HepG2 (cell line): Measurements from ENCODE around the gene HECTD1. TPM values are rescaled to one million over a fixed set of nuclear protein-coding genes. Genes with fewer than 3 reads are reported as not detected.

ENCODE experiments used
- ADNP ChIP-seq: sonication (generic); formaldehyde crosslinking; IDR thresholded peaks from 2 replicates; pipeline ENCODE4 v1.4.0; 2020; ENCODE audit warnings: missing genetic modification reagents
- DBP ChIP-seq: sonication (generic); formaldehyde crosslinking; IDR thresholded peaks from 2 replicates; pipeline ENCODE4 v1.4.0; 2020; ENCODE audit warnings: missing genetic modification reagents; ENCODE audit errors: not compliant biosample characterization
- EP300 ChIP-seq, 3 experiments: sonication (generic) in 1 of 3; formaldehyde crosslinking in 1 of 3; IDR thresholded peaks; 2 replicates each; pipeline versions ENCODE4 v1.5.1 to v1.6.1; 2011 to 2020; ENCODE audit warnings: low read depth in 2 of 3, low read length in 2 of 3, borderline replicate concordance in 1 of 3, improper control_type of control experiment in 1 of 3, mild to moderate bottlenecking in 1 of 3, missing genetic modification reagents in 1 of 3, moderate library complexity in 1 of 3
- ERF ChIP-seq: IDR thresholded peaks from 2 replicates; pipeline ENCODE4 v1.6.1; 2018; ENCODE audit warnings: missing biosample characterization, missing genetic modification reagents
- FOXA3 ChIP-seq: IDR thresholded peaks from 2 replicates; pipeline ENCODE4 v1.6.1; 2016; ENCODE audit warnings: missing genetic modification reagents, missing compliant biosample characterization
- FOXO1 ChIP-seq: sonication (generic); formaldehyde crosslinking; IDR thresholded peaks from 2 replicates; pipeline ENCODE4 v1.4.0; 2020; ENCODE audit warnings: missing genetic modification reagents
- FOXP1 ChIP-seq, 2 experiments: fragments of 450-650 bp in 1 of 2; IDR thresholded peaks; 2 replicates each; pipeline ENCODE4 v1.6.1; 2017 to 2018; ENCODE audit warnings: antibody characterized with exemption in 1 of 2
- GATAD1 ChIP-seq: IDR thresholded peaks from 2 replicates; pipeline ENCODE4 v1.6.1; 2016; ENCODE audit warnings: missing genetic modification reagents, missing compliant biosample characterization
- HNF4A ChIP-seq: sonication (generic); formaldehyde crosslinking; IDR thresholded peaks from 2 replicates; pipeline ENCODE4 v1.4.0; 2020; ENCODE audit warnings: missing genetic modification reagents
- KDM5B ChIP-seq: sonication (generic); formaldehyde crosslinking; IDR thresholded peaks from 2 replicates; pipeline ENCODE4 v1.4.0; 2020; ENCODE audit warnings: missing genetic modification reagents, mild to moderate bottlenecking, borderline replicate concordance
- KLF9 ChIP-seq: IDR thresholded peaks from 2 replicates; pipeline ENCODE4 v1.6.1; 2016; ENCODE audit warnings: low read depth
- MEF2D ChIP-seq: sonication (generic); formaldehyde crosslinking; IDR thresholded peaks from 2 replicates; pipeline ENCODE4 v1.5.1; 2020; ENCODE audit warnings: mild to moderate bottlenecking, missing genetic modification reagents
- NKX3-1 ChIP-seq: sonication (generic); formaldehyde crosslinking; IDR thresholded peaks from 2 replicates; pipeline ENCODE4 v1.5.0; 2020; ENCODE audit warnings: missing genetic modification reagents
- POLR2AphosphoS2 ChIP-seq: IDR thresholded peaks from 2 replicates; pipeline ENCODE4 v1.6.1; 2011; ENCODE audit warnings: low read depth, low read length, improper control_type of control experiment
- RARA ChIP-seq: IDR thresholded peaks from 2 replicates; pipeline ENCODE4 v1.6.1; 2016; ENCODE audit warnings: missing genetic modification reagents, missing compliant biosample characterization
- RFX3 ChIP-seq: IDR thresholded peaks from 2 replicates; pipeline ENCODE4 v1.6.1; 2016; ENCODE audit warnings: missing biosample characterization, missing genetic modification reagents
- SAP130 ChIP-seq: IDR thresholded peaks from 2 replicates; pipeline ENCODE4 v1.6.1; 2016; ENCODE audit warnings: low read depth
- SNAI1 ChIP-seq: sonication (generic); formaldehyde crosslinking; IDR thresholded peaks from 2 replicates; pipeline ENCODE4 v1.5.0; 2020; ENCODE audit warnings: mild to moderate bottlenecking, missing genetic modification reagents, borderline replicate concordance
- SSRP1 ChIP-seq: IDR thresholded peaks from 2 replicates; pipeline ENCODE4 v1.6.1; 2016; ENCODE audit warnings: control low read depth
- TARDBP ChIP-seq: sonication (generic); formaldehyde crosslinking; IDR thresholded peaks from 2 replicates; pipeline ENCODE4 v1.8.0; 2022; ENCODE audit warnings: mild to moderate bottlenecking, missing genetic modification reagents
- TRIM22 ChIP-seq: fragments of 450-650 bp; IDR thresholded peaks from 2 replicates; pipeline ENCODE4 v1.6.1; 2017
- YEATS2 ChIP-seq: sonication (generic); formaldehyde crosslinking; IDR thresholded peaks from 2 replicates; pipeline ENCODE4 v1.4.0; 2020; ENCODE audit warnings: missing genetic modification reagents, borderline replicate concordance
- ZHX1 ChIP-seq: sonication (generic); formaldehyde crosslinking; IDR thresholded peaks from 2 replicates; pipeline ENCODE4 v1.8.1; 2022; ENCODE audit warnings: low read depth, mild to moderate bottlenecking, missing genetic modification reagents
- ZNF331 ChIP-seq: sonication (generic); formaldehyde crosslinking; IDR thresholded peaks from 2 replicates; pipeline ENCODE4 v1.4.0; 2020; ENCODE audit warnings: missing genetic modification reagents
- ZNF800 ChIP-seq: sonication (generic); formaldehyde crosslinking; IDR thresholded peaks from 2 replicates; pipeline ENCODE4 v1.4.0; 2020; ENCODE audit warnings: missing genetic modification reagents
- ZNF879 ChIP-seq: sonication (generic); formaldehyde crosslinking; IDR thresholded peaks from 2 replicates; pipeline ENCODE4 v1.8.1; 2023; ENCODE audit warnings: missing genetic modification reagents
- polyA plus RNA-seq, 8 experiments: library from polyadenylated mRNA; depleted of rRNA in 3 of 8; stranded (reverse) in 7 of 8; unstranded in 1 of 8; fragments of >200 nt; fragmentation: Illumina TruSeq in 4 of 8; extraction: Trizol in 4 of 8; gene quantifications; 2 replicates each; pipeline versions ENCODE4 v1.2.1 to v1.2.3, GENCODE V29; 2011 to 2016; ENCODE audit warnings: low read depth in 4 of 8, missing spikeins in 1 of 8, mixed read lengths in 1 of 8; ENCODE audit not compliant: insufficient read depth in 1 of 8
- total RNA-seq, 5 experiments: library from RNA; depleted of rRNA; stranded (reverse); fragments of >200 nt; fragmentation: Illumina TruSeq; extraction: Trizol; gene quantifications; 2 replicates each; pipeline ENCODE4 v1.2.3, GENCODE V29; 2016; ENCODE audit warnings: low read depth in 1 of 5

The HECTD1 gene
- total and polyA plus RNA-seq, 2 of the 13 experiments (the other 11 are each of a cell fraction or from before 2014, with no cell fraction given): 312 to 560 TPM

GRCh38 chr14:31127690-31128089 is 79.9 kb downstream of the HECTD1 start (continued):
- TF ChIP-seq NKX3-1 (CRISPR knock-in tag): 0 out of 2 replicates have a peak, but pooled peaks have one; percentile 23
- TF ChIP-seq ERF: peak; percentile 53; the same call in 1 of the 2 replicates
- TF ChIP-seq ZNF800 (CRISPR knock-in tag): peak; percentile 60; the same call in 1 of the 2 replicates
- peak; percentile 73 for TF ChIP-seq RFX3
- TF ChIP-seq TRIM22: no peak
- peak; percentile 56; the same call in 1 of the 2 replicates for TF ChIP-seq ZNF331 (CRISPR knock-in tag)
- TF ChIP-seq KLF9 (CRISPR knock-in tag): no peak
- 0 out of 2 replicates have a peak, but pooled peaks have one; percentile 39 for TF ChIP-seq ZHX1 (CRISPR knock-in tag)
- no peak for TF ChIP-seq SNAI1 (CRISPR knock-in tag)
- TF ChIP-seq RARA (CRISPR knock-in tag): 0 out of 2 replicates have a peak, but pooled peaks have one; percentile 40
- no peak for TF ChIP-seq ZNF879
- TF ChIP-seq TARDBP (CRISPR knock-in tag): peak; percentile 29; the same call in 1 of the 2 replicates
- 0 out of 2 replicates have a peak, but pooled peaks have one; percentile 16 for TF ChIP-seq GATAD1 (CRISPR knock-in tag)
- TF ChIP-seq HNF4A (CRISPR knock-in tag): 0 out of 2 replicates have a peak, but pooled peaks have one; percentile 12
- no peak for TF ChIP-seq EP300 (IDR thresholded peaks at IDR 0.05; ENCODE audit: low read depth in 2 of 2, low read length in 2 of 2)
- TF ChIP-seq EP300 (CRISPR knock-in tag; IDR thresholded peaks at IDR 0.05; ENCODE audit: borderline replicate concordance): peak; percentile 16; the same call in 1 of the 2 replicates
- TF ChIP-seq KDM5B: no peak
- TF ChIP-seq FOXP1 (IDR thresholded peaks at IDR 0.05): peak; percentile 75; the same call in 1 of the 2 replicates
- TF ChIP-seq FOXP1 (CRISPR knock-in tag; IDR thresholded peaks at IDR 0.05): peak; percentile 93
- TF ChIP-seq ADNP: no peak
- peak; percentile 73; the same call in 1 of the 2 replicates for TF ChIP-seq FOXO1 (CRISPR knock-in tag)
- TF ChIP-seq DBP: no peak
- TF ChIP-seq SSRP1 (CRISPR knock-in tag): 0 out of 2 replicates have a peak, but pooled peaks have one; percentile 45
- TF ChIP-seq POLR2AphosphoS2: 0 out of 2 replicates have a peak, but pooled peaks have one; percentile 56
- 0 out of 2 replicates have a peak, but pooled peaks have one; percentile 12 for TF ChIP-seq MEF2D
- TF ChIP-seq YEATS2: peak; percentile 37; the same call in 1 of the 2 replicates
- TF ChIP-seq FOXA3 (CRISPR knock-in tag): peak; percentile 97
- peak; percentile 83 for TF ChIP-seq SAP130 (CRISPR knock-in tag)
